AG04450 (cell line): ENCODE data around the gene CRYBA4. TPM values are rescaled to one million over a fixed set of nuclear protein-coding genes. Genes with fewer than 3 reads are reported as not detected.

Experiments used
- CTCF ChIA-PET: fragments of 300-600, 350-600 bp; formaldehyde crosslinking; extraction: SDS; loops from one replicate; lab custom pipeline; 2022; ENCODE audit warnings: antibody characterized with exemption, inconsistent platforms; lab: Charles Lee
- POLR2A ChIA-PET: fragments of 350-600 bp; formaldehyde crosslinking; extraction: SDS; loops from one replicate; lab custom pipeline; 2021; ENCODE audit warnings: antibody characterized with exemption, inconsistent platforms; lab: Yijun Ruan, JAX
- DNase-seq: peaks from one replicate; pipeline ENCODE4 v3.0.0-alpha.2; 2011; ENCODE audit warnings: low read depth, low spot score
- H3K27ac ChIP-seq: one replicate; pipeline ENCODE4 v1.5.1; 2012; ENCODE audit warnings: low read depth, low read length, control low read depth
- H3K27me3 ChIP-seq: one replicate; pipeline ENCODE4 v1.6.0; 2012; ENCODE audit warnings: low read length; ENCODE audit not compliant: control insufficient read depth, insufficient read depth
- H3K4me3 ChIP-seq: 2 replicates; pipeline ENCODE4 v1.5.1; 2011; ENCODE audit warnings: mild to moderate bottlenecking, low read depth, low read length, control low read depth
- H3K9me3 ChIP-seq: 2 replicates; pipeline ENCODE4 v1.5.1; 2012; ENCODE audit warnings: low read length; ENCODE audit not compliant: control insufficient read depth, insufficient read depth
- polyA minus RNA-seq: library from RNA; depleted of rRNA, polyadenylated mRNA; stranded (reverse); fragments of >200 nt; gene quantifications from 2 replicates; pipeline ENCODE4 v1.2.3, GENCODE V29; 2011; rRNA and poly(A)+ RNA removed
- polyA plus RNA-seq: library from polyadenylated mRNA; depleted of rRNA; stranded (reverse); fragments of >200 nt; gene quantifications from 2 replicates; pipeline ENCODE4 v1.2.3, GENCODE V29; 2011; rRNA removed
- TF ChIP-seq, protein P1 (sequence below): IDR thresholded peaks from 2 replicates; pipeline ENCODE4 v1.5.1; 2011; ENCODE audit warnings: low read depth, low read length, control low read depth, inconsistent platforms

CRYBA4 gene
- polyA plus RNA-seq (not detected in 2 replicates), polyA minus RNA-seq (not detected in 2 replicates)

DNA sequence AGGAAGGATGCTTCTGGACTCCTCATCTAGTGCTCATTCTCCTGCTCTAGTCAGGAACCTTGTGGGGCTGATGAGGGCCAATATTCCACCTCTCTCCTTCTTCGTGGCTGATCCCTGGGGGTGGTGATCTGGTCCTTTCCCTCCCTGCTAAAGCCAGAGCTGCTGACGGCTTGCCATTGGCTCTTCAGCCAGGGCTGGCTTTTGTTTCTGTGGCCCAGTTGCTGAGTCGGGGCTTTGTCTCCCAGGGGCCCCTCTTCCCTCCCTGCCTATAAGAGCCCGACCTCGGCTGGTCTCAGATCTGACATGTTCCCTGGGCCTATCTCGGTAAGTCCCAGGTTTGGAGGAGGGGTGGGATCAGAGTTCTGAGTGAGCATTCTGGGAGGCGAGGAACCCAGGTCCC is at the start of gene CRYBA4:
Gene CRYBA4 (plus strand): TSS at position 301 of the 400 bp plus-strand sequence. CDS start 634 bp downstream, outside the sequence.
- Histone ChIP-seq H3K27ac (no peak within 1 kb of the TSS), H3K27me3 (peaks cover 35% of the 10 kb centered on the region), H3K4me3 (no peak within 1 kb of the TSS), H3K9me3 (peaks cover 4% of the 10 kb centered on the region; the same call in 1 of the 2 replicates)
- POLR2A ChIA-PET = no interaction called here
- CTCF ChIA-PET = no interaction called here
- TF ChIP-seq, protein P1, sequence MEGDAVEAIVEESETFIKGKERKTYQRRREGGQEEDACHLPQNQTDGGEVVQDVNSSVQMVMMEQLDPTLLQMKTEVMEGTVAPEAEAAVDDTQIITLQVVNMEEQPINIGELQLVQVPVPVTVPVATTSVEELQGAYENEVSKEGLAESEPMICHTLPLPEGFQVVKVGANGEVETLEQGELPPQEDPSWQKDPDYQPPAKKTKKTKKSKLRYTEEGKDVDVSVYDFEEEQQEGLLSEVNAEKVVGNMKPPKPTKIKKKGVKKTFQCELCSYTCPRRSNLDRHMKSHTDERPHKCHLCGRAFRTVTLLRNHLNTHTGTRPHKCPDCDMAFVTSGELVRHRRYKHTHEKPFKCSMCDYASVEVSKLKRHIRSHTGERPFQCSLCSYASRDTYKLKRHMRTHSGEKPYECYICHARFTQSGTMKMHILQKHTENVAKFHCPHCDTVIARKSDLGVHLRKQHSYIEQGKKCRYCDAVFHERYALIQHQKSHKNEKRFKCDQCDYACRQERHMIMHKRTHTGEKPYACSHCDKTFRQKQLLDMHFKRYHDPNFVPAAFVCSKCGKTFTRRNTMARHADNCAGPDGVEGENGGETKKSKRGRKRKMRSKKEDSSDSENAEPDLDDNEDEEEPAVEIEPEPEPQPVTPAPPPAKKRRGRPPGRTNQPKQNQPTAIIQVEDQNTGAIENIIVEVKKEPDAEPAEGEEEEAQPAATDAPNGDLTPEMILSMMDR = no peak
- no peak for DNase-seq

GRCh38 chr22:26573026-26573662 is 48.6 kb upstream of the CRYBA4 start:
- H3K9me3 ChIP-seq = no peaks in the 10 kb centered on the region
- H3K4me3 ChIP-seq = no peak overlapping the region
- H3K27me3 ChIP-seq = no peaks in the 10 kb centered on the region
- CTCF ChIA-PET = no interaction called here
- no peak for DNase-seq
- H3K27ac ChIP-seq = peak overlapping the region; percentile 52
- TF ChIP-seq, protein P1 = no peak
- POLR2A ChIA-PET = no interaction called here

DNA sequence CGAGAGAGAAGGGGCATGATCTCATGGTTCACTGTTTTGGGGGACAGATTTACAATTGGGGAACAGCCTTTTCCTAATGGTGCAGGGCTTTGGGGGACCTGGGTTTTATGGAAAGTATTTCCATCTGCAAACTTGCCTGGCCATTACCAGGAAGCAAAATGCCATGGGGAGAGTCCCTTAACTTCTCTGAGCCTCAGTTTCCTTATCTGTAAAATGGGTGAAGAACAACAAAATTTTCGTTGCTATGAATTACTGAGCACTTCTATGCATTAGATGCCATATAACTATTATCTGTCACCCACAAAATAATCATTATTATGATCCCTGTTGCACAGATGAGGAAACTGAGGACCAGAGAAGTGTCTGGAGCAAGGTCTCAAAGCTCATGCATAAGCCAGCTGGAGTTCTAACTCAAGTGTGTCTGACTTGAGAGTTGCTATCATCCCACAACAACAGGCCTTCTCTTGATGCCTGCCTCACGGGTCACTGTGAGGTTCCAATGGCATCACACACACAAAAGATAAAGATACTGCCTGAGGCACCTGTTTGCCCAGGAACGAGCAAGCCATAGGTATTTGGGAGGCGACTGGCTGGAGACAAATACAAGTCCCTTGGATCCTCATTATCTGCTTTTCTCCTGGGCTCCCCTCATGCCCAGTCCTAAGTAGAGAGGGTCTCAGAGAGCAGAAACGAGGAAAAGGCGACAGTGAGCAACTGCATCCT is 47.6 kb upstream of the CRYBA4 start:
- Histone ChIP-seq H3K9me3 (no peaks in the 10 kb centered on the region), H3K27me3 (no peaks in the 10 kb centered on the region), H3K4me3 (no peak overlapping the region), H3K27ac (no peak overlapping the region)
- TF ChIP-seq, protein P1 = no peak
- no peak for DNase-seq
- ChIA-PET CTCF (no interaction called here), POLR2A (no interaction called here)

GRCh38 chr22:26576026-26576680 is 45.6 kb upstream of the CRYBA4 start:
- Histone ChIP-seq H3K27me3 (no peaks in the 10 kb centered on the region), H3K9me3 (no peaks in the 10 kb centered on the region), H3K4me3 (no peak overlapping the region), H3K27ac (no peak overlapping the region)
- ChIA-PET POLR2A (no interaction called here), CTCF (interaction anchor here (0.7 kb wide), 1 partner anchor 46 kb away, joined by 4 read pairs; no protein-coding TSS in a partner anchor)
- DNase-seq = no peak
- TF ChIP-seq, protein P1 = no peak
